Omental fat pad (tissue), 4 donors: ENCODE measurements around the gene SMC1B. TPM values are rescaled to one million over a fixed set of nuclear protein-coding genes. Genes with fewer than 3 reads are reported as not detected.
"Not testable (repeated sequence)": the region's sequence is repeated elsewhere in the genome, so short reads cannot be mapped to it uniquely, and the experiment has no call there.

Experiments used
- ATAC-seq: fragments of 150-250 bp; one replicate; pipeline ENCODE4 v1.9.1; 2016; ENCODE audit warnings: mild to moderate bottlenecking, moderate library complexity; ENCODE audit not compliant: low FRiP score
- DNase-seq: peaks from one replicate; pipeline ENCODE4 v3.0.0-alpha.2; 2019; ENCODE audit warnings: low spot score
- CTCF ChIP-seq, 3 donors: fragments of 450-650 bp; IDR thresholded peaks; one replicate each; pipeline ENCODE4 v1.5.1; 2016 to 2017; ENCODE audit warnings: antibody characterized with exemption in 3 of 3, mild to moderate bottlenecking in 3 of 3, moderate library complexity in 2 of 3
- total RNA-seq, 4 donors: library from RNA; depleted of rRNA; stranded (reverse); fragments of >200 nt; gene quantifications; one replicate each; pipeline ENCODE4 v1.1.0, GENCODE V29; 2016

The SMC1B gene
- total RNA-seq, 4 donors from 2014 or later, result not detected

GRCh38 chr22:45305456-45306075, 107.8 kb downstream of the SMC1B start:
- DNase-seq (no peak), ATAC-seq (no peak)
- TF ChIP-seq CTCF (IDR thresholded peaks at IDR 0.05), result no peak

- DNase-seq, result no peak
- TF ChIP-seq CTCF (IDR thresholded peaks at IDR 0.05), result no peak
- ATAC-seq, result no peak
Observed at GRCh38 chr22:45304971-45305370, 108.4 kb downstream of the SMC1B start.

GRCh38 chr22:45303181-45303580, 110.2 kb downstream of the SMC1B start:
- ATAC-seq, result no peak
- no peak for DNase-seq
- TF ChIP-seq CTCF (IDR thresholded peaks at IDR 0.05), result no peak

GRCh38 chr22:45302751-45303150, 110.6 kb downstream of the SMC1B start:
- no peak for TF ChIP-seq CTCF (IDR thresholded peaks at IDR 0.05)
- no peak for DNase-seq
- no peak for ATAC-seq

GRCh38 chr22:45298934-45299505, 114.4 kb downstream of the SMC1B start:
- no peak for TF ChIP-seq CTCF (IDR thresholded peaks at IDR 0.05)
- ATAC-seq (no peak), DNase-seq (no peak)

- DNase-seq (no peak), ATAC-seq (no peak)
- TF ChIP-seq CTCF (IDR thresholded peaks at IDR 0.05), result no peak
Observed at GRCh38 chr22:45296628-45297297, 116.6 kb downstream of the SMC1B start.

GRCh38 chr22:45295492-45295891, 117.9 kb downstream of the SMC1B start:
- DNase-seq (no peak), ATAC-seq (no peak)
- TF ChIP-seq CTCF (IDR thresholded peaks at IDR 0.05), result no peak

- not testable (repeated sequence) for DNase-seq, ATAC-seq
Observed at GRCh38 chr22:45295004-45295403, 118.4 kb downstream of the SMC1B start.
